ENCODE results near the gene KISS1.

Gene KISS1

GRCh38 chr1:204177133-204177532 lies 19.2 kb downstream of the KISS1 start:
- no peaks in the 10 kb centered on the region for H3K9me3 ChIP-seq (replicated peaks; ENCODE audit: insufficient read depth, low read length)
- H3K27ac ChIP-seq (ENCODE audit: low read length), result no peak overlapping the region
- no peaks in the 10 kb centered on the region for H3K9me2 ChIP-seq (replicated peaks; ENCODE audit: insufficient read depth, low read length)
- no peaks in the 10 kb centered on the region for H3K36me3 ChIP-seq (replicated peaks; ENCODE audit: insufficient read depth, low read length)
- no peak overlapping the region for H3K4me3 ChIP-seq (ENCODE audit: low read length)
- DNase-seq, result no peak
- TF ChIP-seq, protein P1, sequence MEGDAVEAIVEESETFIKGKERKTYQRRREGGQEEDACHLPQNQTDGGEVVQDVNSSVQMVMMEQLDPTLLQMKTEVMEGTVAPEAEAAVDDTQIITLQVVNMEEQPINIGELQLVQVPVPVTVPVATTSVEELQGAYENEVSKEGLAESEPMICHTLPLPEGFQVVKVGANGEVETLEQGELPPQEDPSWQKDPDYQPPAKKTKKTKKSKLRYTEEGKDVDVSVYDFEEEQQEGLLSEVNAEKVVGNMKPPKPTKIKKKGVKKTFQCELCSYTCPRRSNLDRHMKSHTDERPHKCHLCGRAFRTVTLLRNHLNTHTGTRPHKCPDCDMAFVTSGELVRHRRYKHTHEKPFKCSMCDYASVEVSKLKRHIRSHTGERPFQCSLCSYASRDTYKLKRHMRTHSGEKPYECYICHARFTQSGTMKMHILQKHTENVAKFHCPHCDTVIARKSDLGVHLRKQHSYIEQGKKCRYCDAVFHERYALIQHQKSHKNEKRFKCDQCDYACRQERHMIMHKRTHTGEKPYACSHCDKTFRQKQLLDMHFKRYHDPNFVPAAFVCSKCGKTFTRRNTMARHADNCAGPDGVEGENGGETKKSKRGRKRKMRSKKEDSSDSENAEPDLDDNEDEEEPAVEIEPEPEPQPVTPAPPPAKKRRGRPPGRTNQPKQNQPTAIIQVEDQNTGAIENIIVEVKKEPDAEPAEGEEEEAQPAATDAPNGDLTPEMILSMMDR (IDR thresholded peaks at IDR 0.05; ENCODE audit: low read length), result no peak
- TF ChIP-seq EZH2 (optimal IDR thresholded peaks at IDR 0.05; ENCODE audit: low read depth, low read length) (no peak), EZH2phosphoT487 (IDR thresholded peaks at IDR 0.05; ENCODE audit: low read length) (no peak)
- H3K9ac ChIP-seq (ENCODE audit: low read length), result no peak overlapping the region
- H4K20me1 ChIP-seq (ENCODE audit: insufficient read depth, low read length), result no peaks in the 10 kb centered on the region
- H2AFZ ChIP-seq (ENCODE audit: low read length), result no peak overlapping the region
- no peaks in the 10 kb centered on the region for H3F3A ChIP-seq (ENCODE audit: insufficient read depth, low read length)
- H3K79me2 ChIP-seq (ENCODE audit: low read length), result no peaks in the 10 kb centered on the region
- no peaks in the 10 kb centered on the region for H3K4me1 ChIP-seq (ENCODE audit: low read length)
- no peak overlapping the region for H3K4me2 ChIP-seq (ENCODE audit: low read depth, low read length)
- H3K27me3 ChIP-seq (replicated peaks; ENCODE audit: insufficient read depth, low read length), result peaks cover 8% of the 10 kb centered on the region; the same call in 1 of the 2 replicates

GRCh38 chr1:204176049-204176448 lies 20.2 kb downstream of the KISS1 start:
- H3K79me2 ChIP-seq (ENCODE audit: low read length), result no peaks in the 10 kb centered on the region
- no peak for TF ChIP-seq EZH2phosphoT487 (IDR thresholded peaks at IDR 0.05; ENCODE audit: low read length)
- no peak for TF ChIP-seq EZH2 (optimal IDR thresholded peaks at IDR 0.05; ENCODE audit: low read depth, low read length)
- TF ChIP-seq, protein P1 (IDR thresholded peaks at IDR 0.05; ENCODE audit: low read length), result no peak
- no peak overlapping the region for H3K27ac ChIP-seq (ENCODE audit: low read length)
- H3K9me3 ChIP-seq (replicated peaks; ENCODE audit: insufficient read depth, low read length), result no peaks in the 10 kb centered on the region
- H3K4me2 ChIP-seq (ENCODE audit: low read depth, low read length), result no peak overlapping the region
- H4K20me1 ChIP-seq (ENCODE audit: insufficient read depth, low read length), result no peaks in the 10 kb centered on the region
- no peaks in the 10 kb centered on the region for H3K4me1 ChIP-seq (ENCODE audit: low read length)
- no peaks in the 10 kb centered on the region for H3K9me2 ChIP-seq (replicated peaks; ENCODE audit: insufficient read depth, low read length)
- H3K27me3 ChIP-seq (replicated peaks; ENCODE audit: insufficient read depth, low read length), result peaks cover 8% of the 10 kb centered on the region; the same call in 1 of the 2 replicates
- no peak overlapping the region for H3K9ac ChIP-seq (ENCODE audit: low read length)
- DNase-seq, result no peak
- no peak overlapping the region for H2AFZ ChIP-seq (ENCODE audit: low read length)
- H3K4me3 ChIP-seq (ENCODE audit: low read length), result no peak overlapping the region
- H3K36me3 ChIP-seq (replicated peaks; ENCODE audit: insufficient read depth, low read length), result no peaks in the 10 kb centered on the region
- no peaks in the 10 kb centered on the region for H3F3A ChIP-seq (ENCODE audit: insufficient read depth, low read length)

DNA sequence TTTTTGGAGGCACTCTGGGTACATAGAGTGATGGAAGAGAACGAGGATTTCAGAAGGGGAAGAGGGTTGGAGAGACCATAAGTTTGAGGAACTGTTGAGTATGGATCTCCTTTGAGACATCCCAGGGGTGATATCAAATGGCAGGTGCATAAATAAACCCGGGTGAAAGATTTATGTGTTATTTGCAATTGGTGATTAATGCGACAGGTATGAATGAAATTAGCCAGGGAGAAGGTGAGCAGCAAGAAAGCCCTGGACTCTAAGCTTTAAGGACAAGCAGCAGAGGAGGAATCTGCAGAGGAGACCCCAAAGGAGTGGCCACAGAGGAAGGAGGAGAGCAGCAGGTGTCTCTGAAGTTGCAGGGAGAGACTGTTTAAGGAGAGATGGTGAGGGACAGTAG lies 21.3 kb downstream of the KISS1 start:
- peaks cover 8% of the 10 kb centered on the region; the same call in 1 of the 2 replicates for H3K27me3 ChIP-seq (replicated peaks; ENCODE audit: insufficient read depth, low read length)
- H3K4me2 ChIP-seq (ENCODE audit: low read depth, low read length), result no peak overlapping the region
- no peaks in the 10 kb centered on the region for H4K20me1 ChIP-seq (ENCODE audit: insufficient read depth, low read length)
- no peaks in the 10 kb centered on the region for H3K9me3 ChIP-seq (replicated peaks; ENCODE audit: insufficient read depth, low read length)
- H3K27ac ChIP-seq (ENCODE audit: low read length), result no peak overlapping the region
- no peaks in the 10 kb centered on the region for H3F3A ChIP-seq (ENCODE audit: insufficient read depth, low read length)
- H2AFZ ChIP-seq (ENCODE audit: low read length), result no peak overlapping the region
- TF ChIP-seq EZH2 (optimal IDR thresholded peaks at IDR 0.05; ENCODE audit: low read depth, low read length), result no peak
- no peak for TF ChIP-seq EZH2phosphoT487 (IDR thresholded peaks at IDR 0.05; ENCODE audit: low read length)
- TF ChIP-seq, protein P1 (IDR thresholded peaks at IDR 0.05; ENCODE audit: low read length), result no peak
- no peaks in the 10 kb centered on the region for H3K4me1 ChIP-seq (ENCODE audit: low read length)
- no peaks in the 10 kb centered on the region for H3K36me3 ChIP-seq (replicated peaks; ENCODE audit: insufficient read depth, low read length)
- H3K4me3 ChIP-seq (ENCODE audit: low read length), result no peak overlapping the region
- no peaks in the 10 kb centered on the region for H3K79me2 ChIP-seq (ENCODE audit: low read length)
- no peak for DNase-seq
- H3K9me2 ChIP-seq (replicated peaks; ENCODE audit: insufficient read depth, low read length), result no peaks in the 10 kb centered on the region
- no peak overlapping the region for H3K9ac ChIP-seq (ENCODE audit: low read length)

All from MM.1S (cell line).